K562 (cell line): ENCODE results near the gene CACNA1A. TPM values are rescaled to one million over a fixed set of nuclear protein-coding genes. Genes with fewer than 3 reads are reported as not detected.

Source experiments
- ATAC-seq: fragments of 200-7000 bp; cut with Tn5 transposase; 3 replicates; pipeline ENCODE4 v1.9.1; 2020; ENCODE audit warnings: moderate library complexity
- BruUV-seq: library from RNA; stranded (reverse); fragments of 400-500 nt; replicated peaks from 2 replicates; lab custom pipeline; 2021; lab: Mats Ljungman, UMichigan
- CTCF ChIA-PET: fragments of 300-600 bp; formaldehyde crosslinking; extraction: SDS; loops from one replicate; lab custom pipeline; 2021; ENCODE audit warnings: low intra/inter-chr PET ratio; lab: Yijun Ruan, JAX
- POLR2A ChIA-PET: fragments of 300-600, 350-650 bp; sonication (Branson Sonifier 250); formaldehyde crosslinking; extraction: SDS; loops from one replicate; lab custom pipeline; 2021; ENCODE audit warnings: antibody characterized with exemption, inconsistent platforms; lab: Yijun Ruan, JAX
- DNase-seq, 4 experiments: peaks; one replicate each; pipeline versions ENCODE4 v3.0.0 to v3.0.0-alpha.2; 2011 to 2018; ENCODE audit warnings: low spot score in 3 of 4, mixed read lengths in 3 of 4; ENCODE audit errors: extremely low read depth in 1 of 4
- FAIRE-seq: peaks from 2 replicates; lab custom pipeline; 2011; peaks lifted over from hg19 to GRCh38; lab: Jason Lieb, UNC
- H2AFZ ChIP-seq: 2 replicates; pipeline ENCODE4 v1.6.0; 2011; ENCODE audit warnings: low read depth, low read length, control low read depth, inconsistent platforms
- H3K27ac ChIP-seq: fragments of 200-600 bp; 3 replicates; pipeline ENCODE4 v1.8.0; 2011; ENCODE audit warnings: low read depth, mild to moderate bottlenecking, control low read depth, inconsistent platforms, low read length, moderate library complexity, mixed read lengths; ENCODE audit errors: extremely low read depth
- H3K27me3 ChIP-seq, 2 experiments: fragments of 300-600 bp in 1 of 2; 2 replicates in 1 of 2; 3 replicates in 1 of 2; pipeline versions ENCODE4 v1.6.0 to v1.8.0; 2011; ENCODE audit warnings: inconsistent platforms in 2 of 2, low read length in 2 of 2, mild to moderate bottlenecking in 1 of 2, mixed read lengths in 1 of 2, moderate library complexity in 1 of 2; ENCODE audit not compliant: control insufficient read depth in 2 of 2, insufficient read depth in 2 of 2
- H3K36me3 ChIP-seq: fragments of 300-600 bp; 3 replicates; pipeline ENCODE4 v1.8.0; 2011; ENCODE audit warnings: mild to moderate bottlenecking, low read length, inconsistent platforms; ENCODE audit not compliant: control insufficient read depth, insufficient read depth
- H3K4me1 ChIP-seq, 2 experiments: fragments of 200-600 bp in 1 of 2; replicated peaks in 1 of 2; 2 replicates in 1 of 2; 3 replicates in 1 of 2; pipeline versions ENCODE4 v1.5.1 to v1.8.0; 2011; ENCODE audit warnings: inconsistent platforms in 2 of 2, low read length in 2 of 2, mild to moderate bottlenecking in 1 of 2, mixed read lengths in 1 of 2, moderate library complexity in 1 of 2; ENCODE audit not compliant: control insufficient read depth in 2 of 2, insufficient read depth in 2 of 2
- H3K4me2 ChIP-seq: 2 replicates; pipeline ENCODE4 v1.6.1; 2011; ENCODE audit warnings: low read length, control low read depth, inconsistent platforms, mixed read lengths; ENCODE audit not compliant: insufficient read depth
- H3K4me3 ChIP-seq: fragments of 200-600 bp; sonication (generic), shearing (Covaris generic); 2 replicates; pipeline ENCODE4 v1.5.1; 2016; ENCODE audit warnings: control low read depth, inconsistent platforms
- H3K79me2 ChIP-seq: fragments of 200-600 bp; 3 replicates; pipeline ENCODE4 v1.8.0; 2011; ENCODE audit warnings: low read length, inconsistent platforms; ENCODE audit not compliant: control insufficient read depth, insufficient read depth
- H3K9ac ChIP-seq, 2 experiments: 2 replicates each; pipeline versions ENCODE4 v1.6.0 to v1.6.1; 2011; ENCODE audit warnings: low read depth in 2 of 2, low read length in 2 of 2, control low read depth in 1 of 2, inconsistent platforms in 1 of 2, mild to moderate bottlenecking in 1 of 2, mixed read lengths in 1 of 2; ENCODE audit not compliant: insufficient read depth in 1 of 2
- H3K9me1 ChIP-seq: one replicate; pipeline ENCODE4 v1.6.0; 2011; ENCODE audit warnings: inconsistent platforms, mild to moderate bottlenecking, low read length, moderate library complexity; ENCODE audit not compliant: control insufficient read depth, insufficient read depth
- H3K9me3 ChIP-seq: replicated peaks from 2 replicates; pipeline ENCODE4 v1.5.1; 2011; ENCODE audit warnings: low read depth, low read length, inconsistent platforms; ENCODE audit not compliant: control insufficient read depth, insufficient read depth
- H4K20me1 ChIP-seq: replicated peaks from 2 replicates; pipeline ENCODE4 v1.6.1; 2011; ENCODE audit warnings: low read length, inconsistent platforms, mixed read lengths; ENCODE audit not compliant: control insufficient read depth, insufficient read depth
- BCOR ChIP-seq: fragments of 450-650 bp; IDR thresholded peaks from 2 replicates; pipeline ENCODE4 v1.6.1; 2016
- BDP1 ChIP-seq: IDR thresholded peaks from 3 replicates; pipeline ENCODE4 v1.6.1; 2011; ENCODE audit not compliant: insufficient read length, insufficient read depth
- CBFA2T2 ChIP-seq: fragments of 450-650 bp; conservative IDR thresholded peaks from 2 replicates; pipeline ENCODE4 v1.6.1; 2017; ENCODE audit warnings: mild to moderate bottlenecking
- CBFA2T3 ChIP-seq: fragments of 450-650 bp; IDR thresholded peaks from 2 replicates; pipeline ENCODE4 v1.6.1; 2017
- CREB3L1 ChIP-seq: fragments of 450-650 bp; IDR thresholded peaks from 2 replicates; pipeline ENCODE4 v1.6.1; 2014; ENCODE audit warnings: low read depth, mild to moderate bottlenecking, moderate library complexity, borderline replicate concordance
- ELK3 ChIP-seq: fragments of 450-650 bp; formaldehyde crosslinking; IDR thresholded peaks from 2 replicates; pipeline ENCODE4 v1.4.0; 2020; ENCODE audit warnings: mild to moderate bottlenecking
- NFIC ChIP-seq: fragments of 450-650 bp; IDR thresholded peaks from 2 replicates; pipeline ENCODE4 v1.6.1; 2017; ENCODE audit warnings: mild to moderate bottlenecking, inconsistent platforms
- RAD21 ChIP-seq, 2 experiments: fragments of 250-450 bp in 1 of 2; fragments of 450-650 bp in 1 of 2; sonication (Bioruptor Pico) in 1 of 2; formaldehyde crosslinking in 1 of 2; IDR thresholded peaks in 1 of 2; conservative IDR thresholded peaks in 1 of 2; 2 replicates each; pipeline versions ENCODE4 v1.4.0 to v1.8.0; 2020 to 2022; ENCODE audit warnings: mild to moderate bottlenecking in 2 of 2, moderate library complexity in 1 of 2
- SREBF1 ChIP-seq: fragments of 150-350 bp; IDR thresholded peaks from 2 replicates; pipeline ENCODE4 v1.6.1; 2014; ENCODE audit warnings: antibody characterized with exemption, low read depth, low read length, borderline replicate concordance
- TAL1 ChIP-seq: fragments of 450-650 bp; IDR thresholded peaks from 2 replicates; pipeline ENCODE4 v1.6.1; 2016; ENCODE audit warnings: mild to moderate bottlenecking
- TEAD4 ChIP-seq, 2 experiments: sonication (generic) in 1 of 2; formaldehyde crosslinking in 1 of 2; IDR thresholded peaks; 2 replicates each; pipeline versions ENCODE4 v1.6.1 to v1.8.0; 2012 to 2022; ENCODE audit warnings: borderline replicate concordance in 1 of 2, inconsistent platforms in 1 of 2, low read length in 1 of 2, mild to moderate bottlenecking in 1 of 2, missing genetic modification reagents in 1 of 2
- ZBTB49 ChIP-seq: sonication (generic); formaldehyde crosslinking; IDR thresholded peaks from 2 replicates; pipeline ENCODE4 v1.8.0; 2022; ENCODE audit warnings: missing genetic modification reagents, mild to moderate bottlenecking, borderline replicate concordance
- ZNF3 ChIP-seq: fragments of 250-450 bp; sonication (Bioruptor Pico); IDR thresholded peaks from 2 replicates; pipeline ENCODE4 v1.5.0; 2021; ENCODE audit warnings: mild to moderate bottlenecking, moderate library complexity
- ZNF507 ChIP-seq: conservative IDR thresholded peaks from 2 replicates; pipeline ENCODE4 v1.6.1; 2017; ENCODE audit warnings: missing genetic modification characterization, missing compliant biosample characterization
- ZNF77 ChIP-seq: fragments of 250-450 bp; sonication (Bioruptor Pico); IDR thresholded peaks from 2 replicates; pipeline ENCODE4 v1.5.0; 2020
- WGBS: fragments of 100-300 bp; shearing (Covaris generic); methylation state at CpG from one replicate; pipeline ENCODE4 v1.1.6; 2016; ENCODE audit warnings: low coverage, mixed read lengths; ENCODE audit not compliant: insufficient coverage; ENCODE audit errors: missing lambda C conversion rate; 5-methylcytosine and 5-hydroxymethylcytosine counted together
- in situ Hi-C: fragments of 300-500 bp; cut with MboI; formaldehyde crosslinking; loops from 4 replicates; pipeline ENCODE4 v1.15.0; 2018; ENCODE audit warnings: inconsistent platforms, mixed read lengths
- intact Hi-C: fragments of 100-400 bp; cut with micrococcal nuclease; formaldehyde crosslinking; loops from 2 replicates; pipeline ENCODE4 v1.14.2; 2022
- polyA plus RNA-seq, 8 experiments: library from polyadenylated mRNA; depleted of rRNA in 4 of 8; stranded (reverse) in 5 of 8; unstranded in 3 of 8; fragments of >200 nt; fragmentation: Nextera tagmentation in 2 of 8; fragmentation: Illumina TruSeq in 1 of 8; extraction: Ambion mirVana in 2 of 8; extraction: Trizol in 1 of 8; gene quantifications; 2 replicates each; pipeline versions ENCODE4 v1.2.1 to v1.2.3, GENCODE V29; 2011 to 2014; ENCODE audit warnings: inconsistent platforms in 1 of 8, missing spikeins in 1 of 8
- total RNA-seq, 7 experiments: library from RNA; depleted of rRNA in 6 of 7; stranded (reverse); fragments of >200 nt in 6 of 7; fragmentation: Illumina TruSeq in 2 of 7; extraction: Trizol in 2 of 7; gene quantifications; 2 replicates each; pipeline versions ENCODE4 v1.2.1 to v1.2.3, GENCODE V29; 2011 to 2021; ENCODE audit warnings: low replicate concordance in 1 of 7

Gene CACNA1A
- total and polyA plus RNA-seq, 9 of the 15 experiments (the other 6 are each of a cell fraction or from before 2014, with no cell fraction given), result 0.03 to 0.20 (median 0.09) TPM; not detected in 1

- TF ChIP-seq BCOR, result peak; percentile 51; the same call in 1 of the 2 replicates
Observed at GRCh38 chr19:13539332-13539731, 33.1 kb upstream of the CACNA1A start (continued).

- peaks cover 2% of the 10 kb centered on the region; the same call in 1 of the 2 replicates for H3K9me3 ChIP-seq
- BruUV-seq, result no TSS peak
- intact Hi-C loops (no loop called here), in situ Hi-C loops (no loop called here)
- no peak overlapping the region for H2AFZ ChIP-seq
- FAIRE-seq, result peak; percentile 29
- DNase-seq, result peak in 1 of 4 experiments; percentile 4
- no peak overlapping the region for H3K9ac ChIP-seq
- H3K4me2 ChIP-seq, result peak overlapping the region; percentile 12; the same call in 1 of the 2 replicates
- 4% methylated on average over 7 of the region's 7 CpGs for WGBS
- peaks cover 0 to 5% of the 10 kb centered on the region in 2 experiments; a peak in 1 of 5 replicates for H3K27me3 ChIP-seq
- no peak overlapping the region for H3K27ac ChIP-seq
- no peak overlapping the region for H3K4me3 ChIP-seq
- H3K9me1 ChIP-seq, result no peaks in the 10 kb centered on the region
- no peaks in the 10 kb centered on the region for H4K20me1 ChIP-seq
- POLR2A ChIA-PET, result no interaction called here
- ATAC-seq, result no peak
- CTCF ChIA-PET, result no interaction called here
- no peaks in the 10 kb centered on the region for H3K36me3 ChIP-seq
- H3K79me2 ChIP-seq, result no peaks in the 10 kb centered on the region
- H3K4me1 ChIP-seq, result peaks cover 5 to 8% of the 10 kb centered on the region in 2 experiments; a peak in 4 of 5 replicates
- TF ChIP-seq CBFA2T2 (0 out of 2 replicates have a peak, but pooled peaks have one; percentile 4), TEAD4 (IDR thresholded peaks at IDR 0.05; ENCODE audit: low read length) (0 out of 2 replicates have a peak, but pooled peaks have one; percentile 14), TEAD4 (CRISPR knock-in tag; IDR thresholded peaks at IDR 0.05; ENCODE audit: borderline replicate concordance) (no peak), RAD21 (CRISPR knock-in tag; conservative IDR thresholded peaks at IDR 0.05 in 1 of 2, IDR thresholded peaks at IDR 0.05 in 1 of 2) (no peak), ELK3 (CRISPR knock-in tag) (no peak), ZNF77 (CRISPR knock-in tag) (no peak), SREBF1 (no peak), NFIC (0 out of 2 replicates have a peak, but pooled peaks have one; percentile 8), ZNF507 (tag) (no peak), CREB3L1 (no peak), CBFA2T3 (peak; percentile 44; the same call in 1 of the 2 replicates), ZBTB49 (CRISPR knock-in tag) (no peak), TAL1 (0 out of 2 replicates have a peak, but pooled peaks have one; percentile 6), ZNF3 (CRISPR knock-in tag) (no peak), BDP1 (no peak)
Observed at GRCh38 chr19:13538601-13539253, 32.4 kb upstream of the CACNA1A start.
